ENCODE results near the gene PALM.

DNA sequence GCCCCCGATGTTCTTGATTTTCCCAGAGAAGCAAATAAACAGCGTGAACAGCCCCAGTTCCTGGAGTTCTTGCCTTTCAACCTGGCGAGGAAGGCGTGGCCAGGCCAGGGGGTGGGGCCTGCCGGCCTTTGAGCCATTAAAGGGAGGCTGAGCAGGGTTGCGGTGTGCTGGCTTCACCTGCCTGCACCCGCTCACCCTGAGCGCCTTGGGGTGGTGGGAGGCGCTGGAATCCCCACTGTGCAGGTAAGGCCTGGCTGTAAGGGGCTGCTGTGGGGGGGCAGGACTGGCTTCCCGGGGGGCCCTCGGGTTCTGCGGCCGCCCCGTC is 39.5 kb downstream of the PALM start:
- TF ChIP-seq GATAD2A (IDR thresholded peaks at IDR 0.05) (no peak), NR0B1 (IDR thresholded peaks at IDR 0.05; ENCODE audit: partially characterized antibody) (no peak), EP300 (IDR thresholded peaks at IDR 0.05; ENCODE audit: low read length) (no peak), ZZZ3 (IDR thresholded peaks at IDR 0.05) (no peak)
- TF ChIP-seq, protein P1, sequence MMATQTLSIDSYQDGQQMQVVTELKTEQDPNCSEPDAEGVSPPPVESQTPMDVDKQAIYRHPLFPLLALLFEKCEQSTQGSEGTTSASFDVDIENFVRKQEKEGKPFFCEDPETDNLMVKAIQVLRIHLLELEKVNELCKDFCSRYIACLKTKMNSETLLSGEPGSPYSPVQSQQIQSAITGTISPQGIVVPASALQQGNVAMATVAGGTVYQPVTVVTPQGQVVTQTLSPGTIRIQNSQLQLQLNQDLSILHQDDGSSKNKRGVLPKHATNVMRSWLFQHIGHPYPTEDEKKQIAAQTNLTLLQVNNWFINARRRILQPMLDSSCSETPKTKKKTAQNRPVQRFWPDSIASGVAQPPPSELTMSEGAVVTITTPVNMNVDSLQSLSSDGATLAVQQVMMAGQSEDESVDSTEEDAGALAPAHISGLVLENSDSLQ (IDR thresholded peaks at IDR 0.05), result no peak

All from K562 (cell line).